Measurements from ENCODE around the gene PLAGL1.
A peak's percentile ranks its signal among the peaks of the same experiment; 100 is the strongest.

The PLAGL1 gene

GRCh38 chr6:144008846-144009245 is 787 bp upstream of the PLAGL1 start:
- DNase-seq, result no peak

- DNase-seq, result no peak
These were observed 460 bp downstream of the PLAGL1 start for GRCh38 chr6:144007478-144008119.

DNA sequence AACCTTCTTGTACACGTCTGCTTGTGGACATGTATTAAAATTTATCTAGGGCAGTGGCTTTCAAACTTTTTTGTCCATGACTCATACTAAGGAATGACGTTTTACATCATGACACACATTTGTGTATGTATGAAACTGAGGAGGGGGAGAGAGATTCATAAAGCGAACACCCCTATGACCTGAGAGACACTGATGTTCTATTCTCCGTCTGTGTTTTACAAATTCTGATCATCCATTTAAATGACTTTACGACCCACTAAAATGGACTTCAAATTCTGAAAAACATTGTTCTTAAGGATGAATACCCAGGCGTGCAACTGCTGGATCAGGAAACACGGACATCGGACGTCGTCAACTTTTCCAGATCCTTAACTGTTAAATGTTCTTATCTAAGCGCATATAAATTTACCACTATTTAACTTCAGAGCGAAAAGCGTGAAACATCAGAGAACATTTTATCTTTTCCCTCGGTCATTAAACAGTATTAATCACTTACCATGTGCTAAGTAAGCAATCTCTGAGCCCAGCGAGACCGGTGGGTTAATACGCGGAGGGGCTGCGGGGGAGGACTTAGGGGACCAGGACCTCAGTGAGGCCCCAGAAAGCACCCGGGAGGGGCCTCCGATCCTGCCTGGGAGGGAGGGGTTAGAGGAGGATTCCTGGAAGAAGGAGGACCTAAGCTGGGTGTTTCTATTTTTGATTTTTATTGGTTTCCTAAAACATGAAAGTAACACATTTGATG is 1.2 kb downstream of the PLAGL1 start:
- peak; percentile 2 for DNase-seq

- DNase-seq, result no peak
These were observed 8.7 kb downstream of the PLAGL1 start for GRCh38 chr6:143999406-143999805.

DNA sequence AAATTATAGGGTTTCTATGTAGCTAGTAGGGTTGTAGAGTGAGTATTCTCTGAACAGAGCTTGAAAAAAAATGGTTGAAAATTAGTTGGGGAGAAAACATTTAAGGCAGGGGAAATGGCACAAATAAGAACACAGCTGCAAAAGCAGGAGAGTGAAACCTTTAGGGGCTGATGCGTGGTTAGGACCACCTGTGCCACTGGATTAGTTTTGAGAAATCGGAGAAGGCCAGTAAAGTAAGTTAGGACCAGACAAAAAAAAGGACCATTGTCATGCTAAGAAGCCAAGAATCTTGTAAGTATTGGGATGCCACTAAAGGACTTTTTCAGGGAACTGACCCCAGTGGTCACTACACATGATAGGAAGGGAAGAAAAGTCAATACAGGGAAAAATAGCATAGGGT is 9.4 kb downstream of the PLAGL1 start:
- DNase-seq, result no peak

GRCh38 chr6:143993965-143994646 is 14.0 kb downstream of the PLAGL1 start:
- no peak for DNase-seq

DNA sequence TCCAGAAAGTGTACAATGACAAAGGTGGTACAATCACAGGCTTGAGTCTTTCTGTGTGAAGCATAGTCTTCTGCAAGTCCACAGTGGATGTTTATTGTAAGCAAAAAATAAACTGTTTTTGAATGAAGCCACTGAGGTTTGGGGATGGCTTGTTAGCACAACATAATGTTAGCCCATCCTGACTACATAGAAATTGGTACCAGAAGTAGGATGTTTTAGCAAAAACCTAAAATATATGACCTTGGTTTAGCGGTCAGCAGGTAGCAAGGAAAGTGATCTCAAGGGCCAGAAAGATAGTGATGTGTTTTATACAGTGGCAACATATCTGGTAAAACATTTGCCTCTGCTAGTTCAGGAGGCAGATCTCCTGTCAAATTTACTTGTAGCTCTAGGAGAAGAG is 15.8 kb downstream of the PLAGL1 start:
- DNase-seq, result no peak

DNA sequence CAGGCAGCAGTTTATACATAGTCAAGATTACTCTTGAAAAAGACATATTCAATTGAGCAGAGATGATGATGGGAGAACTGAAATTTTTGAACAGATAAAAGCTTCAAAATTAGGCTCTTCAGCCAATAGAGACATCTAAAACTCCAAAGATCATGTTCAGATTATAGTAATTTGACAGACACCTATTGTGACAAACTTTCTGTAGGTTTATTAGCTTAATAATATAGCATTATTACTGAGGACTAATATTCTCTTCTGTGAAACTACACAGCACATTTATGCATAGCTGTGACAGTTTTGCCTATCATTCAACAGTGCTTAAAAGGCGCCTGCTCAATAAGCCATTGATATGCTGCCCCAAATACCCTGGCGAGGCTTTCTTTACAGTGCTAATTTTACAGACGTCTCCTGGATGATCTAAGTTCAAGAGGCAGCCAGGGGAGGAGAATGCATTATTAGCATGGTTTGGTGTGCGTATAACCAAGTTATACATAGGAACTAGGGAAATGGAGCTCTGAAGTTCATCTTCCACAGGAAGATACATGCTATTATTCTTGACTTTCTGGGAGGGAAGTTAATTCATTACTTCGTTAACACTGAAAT is 21.5 kb downstream of the PLAGL1 start:
- no peak for DNase-seq

GRCh38 chr6:143984666-143985065 is 23.4 kb downstream of the PLAGL1 start:
- DNase-seq, result no peak

GRCh38 chr6:143982968-143983367 is 25.1 kb downstream of the PLAGL1 start:
- DNase-seq, result no peak

GRCh38 chr6:143980921-143981320 is 27.1 kb downstream of the PLAGL1 start:
- DNase-seq, result no peak

GRCh38 chr6:143976806-143977349 is 31.2 kb downstream of the PLAGL1 start:
- DNase-seq, result no peak

GRCh38 chr6:143974089-143974488 is 34.0 kb downstream of the PLAGL1 start:
- DNase-seq, result no peak

- DNase-seq, result no peak
These were observed 34.7 kb downstream of the PLAGL1 start for GRCh38 chr6:143973097-143973966.

DNA sequence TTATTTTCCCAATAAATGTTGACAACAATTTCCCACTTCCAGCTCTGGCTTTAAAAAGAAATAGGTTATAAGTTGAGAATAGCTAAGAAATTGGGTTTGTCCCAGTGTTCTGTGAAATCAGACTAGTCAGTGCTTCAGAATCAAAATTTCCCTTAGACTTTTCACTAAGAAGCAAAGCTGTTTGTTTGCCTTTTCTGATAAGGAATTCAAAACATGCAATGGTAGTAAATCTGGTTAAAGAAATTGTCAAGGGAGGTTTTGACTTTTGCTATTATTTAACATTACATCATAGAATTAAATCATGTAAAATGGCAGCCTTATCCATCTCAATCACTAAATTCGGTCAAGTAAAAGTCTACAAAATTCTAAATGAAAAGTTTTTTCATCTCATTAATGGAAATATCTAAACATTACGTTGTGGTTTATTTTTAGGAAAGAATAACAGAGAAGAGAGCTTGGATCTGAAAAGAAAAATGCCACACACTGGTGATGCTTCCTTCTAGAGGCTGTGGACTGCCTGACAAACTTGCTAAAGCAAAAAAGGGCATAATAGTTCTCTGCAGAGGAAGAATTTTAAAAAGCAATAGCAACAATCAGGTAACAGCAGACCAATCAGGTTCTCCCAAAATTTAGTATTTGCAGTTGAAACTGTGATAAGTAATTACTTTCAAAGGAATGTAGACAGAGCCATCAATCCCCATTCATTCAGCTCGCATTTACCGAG is 36.4 kb downstream of the PLAGL1 start:
- DNase-seq, result no peak

- DNase-seq, result no peak
These were observed 37.4 kb downstream of the PLAGL1 start for GRCh38 chr6:143970456-143971218.

DNA sequence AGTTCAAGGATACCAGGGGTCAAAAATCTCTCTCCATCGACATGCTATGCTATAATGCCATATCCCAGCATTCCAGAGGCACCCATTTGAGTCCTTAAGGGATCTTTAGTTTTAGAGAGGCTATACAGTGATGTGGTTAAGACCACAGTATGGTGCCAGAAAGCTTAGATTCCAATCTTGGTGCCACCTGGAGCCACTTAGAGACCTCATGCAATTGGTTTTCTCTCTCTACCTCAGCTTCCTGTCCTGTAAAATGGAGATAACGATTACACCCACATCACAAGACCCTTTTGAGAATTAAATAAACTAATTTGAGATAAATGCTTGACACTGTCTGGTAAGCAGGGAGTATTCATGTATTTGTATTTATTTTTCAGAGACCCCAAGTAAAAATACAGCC is 39.0 kb downstream of the PLAGL1 start:
- DNase-seq, result no peak

DNA sequence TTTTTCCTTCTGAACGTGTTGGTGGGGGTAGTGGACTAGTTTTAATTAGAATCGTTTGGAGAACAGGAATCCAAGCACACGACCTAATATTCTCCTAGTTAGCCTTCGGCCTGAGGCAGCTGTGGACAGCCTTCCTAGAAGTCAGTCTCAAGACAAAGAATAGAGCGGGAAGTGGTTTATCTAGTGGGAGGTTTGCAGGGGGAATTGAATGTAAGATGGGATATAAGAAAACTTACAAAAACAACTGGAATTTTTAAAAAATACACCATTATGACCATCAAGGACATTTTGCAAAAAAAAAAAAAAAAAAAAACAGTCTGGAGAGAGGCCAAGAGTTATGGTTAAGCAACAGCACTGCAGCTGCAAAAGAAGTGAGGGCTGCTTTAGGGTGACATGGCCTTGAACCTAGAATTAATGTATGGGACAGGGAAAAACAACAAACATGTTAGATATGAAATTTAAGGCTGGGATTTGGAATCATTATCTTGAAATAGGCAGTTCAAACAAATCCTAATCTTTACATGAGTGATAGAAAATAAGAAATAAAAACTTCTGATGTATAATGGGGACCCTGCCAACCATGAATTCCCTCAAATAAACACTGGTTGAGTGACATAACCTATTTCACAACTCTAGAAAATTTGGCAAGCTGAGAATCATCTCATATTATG is 40.2 kb downstream of the PLAGL1 start:
- no peak for DNase-seq

- DNase-seq, result no peak
These were observed 41.7 kb downstream of the PLAGL1 start for GRCh38 chr6:143966312-143966711.

DNA sequence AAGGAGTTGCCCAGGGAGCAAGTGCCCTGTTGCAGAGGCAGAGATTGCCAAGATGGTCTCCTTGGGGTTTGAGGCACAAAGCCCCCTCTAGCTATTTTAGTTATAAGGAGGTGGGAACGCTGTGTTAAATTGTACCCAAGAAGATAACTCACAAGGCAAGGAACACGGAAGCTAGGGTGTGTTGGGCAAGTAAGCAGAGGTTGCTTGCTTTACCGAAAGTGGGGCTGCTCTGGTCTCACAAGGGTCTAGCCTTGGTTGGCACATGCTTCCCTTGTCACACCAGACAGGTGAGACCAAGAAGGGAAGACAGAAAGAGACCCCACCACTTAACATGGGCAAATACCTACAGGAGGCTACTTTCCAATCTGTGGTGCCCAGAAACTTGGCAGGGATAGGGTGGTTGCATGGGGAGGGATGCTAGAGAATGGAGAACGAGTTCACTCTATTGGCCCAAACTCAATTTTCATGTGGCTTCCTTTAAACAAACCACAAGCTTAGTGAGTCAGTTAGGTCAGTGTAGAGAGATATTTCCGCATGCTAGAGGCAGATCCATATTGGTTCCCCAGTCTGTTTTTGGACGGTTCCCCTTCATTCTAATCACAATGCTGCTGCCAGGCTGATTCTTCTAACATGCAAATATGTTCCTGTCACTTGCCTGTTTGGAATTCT is 42.4 kb downstream of the PLAGL1 start:
- no peak for DNase-seq
